ENCODE measurements around the gene BTAF1.

Gene BTAF1

DNA sequence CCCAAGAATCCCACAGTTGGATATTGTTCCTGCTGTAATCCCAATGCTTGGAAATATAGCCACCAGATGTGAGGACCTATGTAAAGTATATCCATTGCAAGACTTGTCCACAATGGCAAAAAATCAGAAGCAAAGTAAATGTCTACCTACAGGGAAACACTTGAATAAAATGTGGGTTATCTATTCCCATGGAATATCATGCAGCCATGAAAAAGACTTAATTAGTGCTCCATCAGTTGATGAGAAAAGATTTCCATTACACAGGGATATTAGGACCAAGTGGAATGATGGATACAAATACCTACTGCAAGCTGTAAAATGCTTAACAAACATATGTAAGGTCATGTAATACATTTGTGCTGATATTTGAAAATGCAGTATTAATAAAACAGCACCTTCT, 131.2 kb downstream of the BTAF1 start:
- DNase-seq, result no peak

DNA sequence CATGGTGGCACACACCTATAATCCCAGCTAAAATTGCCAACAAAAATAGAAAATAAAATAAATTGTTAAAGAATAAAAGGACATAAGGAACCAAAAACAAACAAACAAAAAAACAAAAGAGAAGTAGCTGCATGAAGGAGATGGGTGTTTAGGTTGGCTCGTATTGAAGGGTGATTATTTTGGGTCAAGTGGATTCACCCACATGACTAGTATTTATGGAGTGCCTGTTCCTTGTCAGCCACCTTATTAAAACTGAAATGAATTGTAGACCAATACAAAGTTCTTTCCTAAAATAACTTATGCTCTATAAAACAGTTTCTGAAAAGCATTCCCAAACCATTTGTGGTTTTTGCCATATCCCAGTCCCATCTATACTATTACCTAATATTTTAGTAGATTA, 138.7 kb downstream of the BTAF1 start:
- no peak for DNase-seq

DNA sequence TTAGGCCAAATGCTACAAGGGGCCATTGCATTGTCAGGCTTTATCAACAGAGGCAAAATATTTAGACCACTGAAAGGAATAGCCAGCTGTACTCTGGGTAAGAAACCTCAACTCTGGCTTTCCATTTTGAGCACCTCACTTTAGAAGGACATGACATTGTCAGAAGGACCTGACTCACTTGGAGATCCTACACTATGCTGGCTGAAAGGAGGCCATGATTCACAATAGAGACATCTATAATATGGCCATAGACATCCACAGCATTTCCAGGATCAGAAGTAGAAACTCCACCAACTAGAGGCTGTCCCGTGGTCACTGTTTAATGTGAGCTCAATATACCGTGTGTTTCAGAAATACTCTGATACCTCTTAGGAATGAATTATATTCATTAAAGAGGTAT, 140.9 kb downstream of the BTAF1 start:
- no peak for DNase-seq

- DNase-seq, result no peak
Observed at GRCh38 chr10:92066386-92066785, 142.8 kb downstream of the BTAF1 start.

DNA sequence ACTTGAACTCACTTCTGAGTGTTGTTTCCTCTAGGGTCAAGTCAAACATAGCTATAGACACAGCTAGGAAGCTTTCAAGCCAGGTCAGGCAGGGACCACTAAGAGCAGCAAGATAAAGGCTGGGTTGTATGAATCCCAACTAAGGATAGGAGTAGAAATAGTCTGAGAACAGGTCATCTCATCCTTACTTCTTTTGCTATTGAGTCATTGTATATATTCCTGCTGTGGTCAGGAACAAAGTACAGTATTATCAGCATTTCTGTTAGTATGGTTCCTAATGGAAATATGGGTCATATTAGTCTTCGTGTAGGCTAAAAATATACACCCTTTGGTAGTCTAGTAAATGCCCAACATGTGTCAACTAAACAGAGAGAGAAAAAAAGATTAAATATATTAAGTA, 145.3 kb downstream of the BTAF1 start:
- no peak for DNase-seq

DNA sequence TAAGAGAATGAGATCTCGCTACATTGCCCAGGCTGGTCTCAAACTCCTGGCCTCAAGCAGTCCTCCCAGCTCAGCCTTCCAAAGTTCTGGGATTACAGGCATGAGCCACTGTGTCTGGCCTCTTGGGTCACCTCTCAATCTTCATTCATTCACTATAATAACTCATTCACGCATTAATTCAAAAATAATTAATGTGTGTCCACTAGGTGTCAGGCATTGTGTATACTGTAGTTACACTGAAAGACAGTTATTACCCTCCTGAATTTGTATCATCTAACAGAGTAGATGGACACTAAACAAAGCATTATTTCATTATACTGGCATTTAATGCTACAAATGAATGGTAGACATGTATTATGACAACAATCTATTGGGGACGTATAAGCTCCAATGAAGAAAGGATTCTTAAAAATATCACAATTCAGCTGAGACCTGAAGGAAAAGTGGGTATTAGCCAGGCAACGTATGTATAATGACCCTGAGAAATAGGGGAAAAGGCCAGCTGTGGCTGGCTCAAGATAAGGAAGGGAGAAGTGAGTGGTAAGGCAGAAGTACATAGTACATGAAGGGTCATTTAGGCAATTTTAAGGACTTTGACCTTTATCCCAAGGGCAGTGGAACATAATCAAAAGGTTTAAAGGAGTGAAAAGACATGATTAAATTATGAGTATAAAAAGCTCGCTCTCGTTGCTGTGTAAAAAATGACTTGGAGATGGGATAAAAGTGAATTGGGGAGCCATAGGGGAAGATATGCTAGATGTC, 150.7 kb downstream of the BTAF1 start:
- DNase-seq, result no peak

- DNase-seq, result no peak
Observed at GRCh38 chr10:92075829-92076228, 152.3 kb downstream of the BTAF1 start.

- no peak for DNase-seq
Observed at GRCh38 chr10:92076722-92077121, 153.2 kb downstream of the BTAF1 start.

GRCh38 chr10:92079003-92079402, 155.4 kb downstream of the BTAF1 start:
- no peak for DNase-seq

All from activated CD4-positive, alpha-beta T cell treated with anti-CD3 and anti-CD28 coated beads for 1 hour (primary cell).